Measurements from ENCODE around the gene PTPRF.

The PTPRF gene

GRCh38 chr1:43664369-43664768 is 133.7 kb downstream of the PTPRF start:
- DNase-seq (ENCODE audit: low read depth, low spot score): no peak

GRCh38 chr1:43666608-43667007 is 135.9 kb downstream of the PTPRF start:
- no peak for DNase-seq (ENCODE audit: low read depth, low spot score)

- no peak for DNase-seq (ENCODE audit: low read depth, low spot score)
These were observed 138.3 kb downstream of the PTPRF start for GRCh38 chr1:43668956-43669355.

GRCh38 chr1:43669878-43670277 is 139.2 kb downstream of the PTPRF start:
- DNase-seq (ENCODE audit: low read depth, low spot score): no peak

GRCh38 chr1:43671193-43671592 is 140.5 kb downstream of the PTPRF start:
- no peak for DNase-seq (ENCODE audit: low read depth, low spot score)

GRCh38 chr1:43671626-43672330 is 141.1 kb downstream of the PTPRF start:
- DNase-seq (ENCODE audit: low read depth, low spot score): no peak

GRCh38 chr1:43673261-43673660 is 142.6 kb downstream of the PTPRF start:
- no peak for DNase-seq (ENCODE audit: low read depth, low spot score)

Measured in smooth muscle cell of the brain vasculature (primary cell).